Measurements from ENCODE around the gene ZMYM3. TPM values are rescaled to one million over a fixed set of nuclear protein-coding genes. Genes with fewer than 3 reads are reported as not detected.

The ZMYM3 gene
- total and polyA plus RNA-seq, 7 experiments from 2014 or later = 6.7 to 34.1 (median 21.5) TPM

DNA sequence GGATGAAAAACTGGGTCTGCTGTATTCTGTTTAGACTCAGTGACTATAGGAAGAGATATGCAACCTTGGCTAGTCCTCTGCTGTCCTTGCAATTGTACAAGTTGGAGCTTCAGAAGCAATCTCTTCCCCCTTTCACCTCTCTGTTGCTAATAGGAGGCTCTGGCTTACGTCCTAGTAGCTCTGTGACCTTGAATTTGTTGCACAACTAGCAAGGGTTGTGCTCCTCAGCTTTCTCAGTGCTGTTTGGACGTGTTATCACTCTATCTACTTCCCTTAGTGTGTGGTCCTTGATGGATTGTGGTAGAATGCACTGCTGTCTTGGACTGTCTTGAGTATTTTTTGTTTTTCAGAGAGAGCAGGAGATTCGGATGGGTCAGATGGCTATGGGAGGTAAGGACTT lies 44.2 kb upstream of the ZMYM3 start:
- Mint-ChIP-seq H3K27ac (peak overlapping the region in 2 of 9 donors; percentile 5 to 56), H3K4me1 (peaks cover 0 to 21% (median 3%) of the 10 kb centered on the region in 7 donors), H3K36me3 (peaks cover 4 to 29% (median 23%) of the 10 kb centered on the region in 5 donors), H3K9me3 (no peaks in the 10 kb centered on the region), H3K27me3 (no peaks in the 10 kb centered on the region), H3K4me3 (no peak overlapping the region)
- CTCF ChIA-PET = no interaction called here
- ATAC-seq (no peak), DNase-seq (no peak)
- intact Hi-C loops (cut with micrococcal nuclease) = no loop called here
- Histone ChIP-seq H3K4me1 (ENCODE audit: control insufficient read depth in 2 of 2, insufficient read depth in 2 of 2, low read length in 2 of 2) (no peaks in the 10 kb centered on the region), H3K4me3 (ENCODE audit: low read length) (no peak overlapping the region), H3K9me3 (ENCODE audit: control insufficient read depth in 2 of 3, low read length in 3 of 3) (no peaks in the 10 kb centered on the region), H3K27ac (ENCODE audit: low read depth, low read length) (no peak overlapping the region), H3K27me3 (ENCODE audit: control insufficient read depth in 2 of 2, insufficient read depth in 2 of 2, low read length in 2 of 2) (no peaks in the 10 kb centered on the region), H3K36me3 (ENCODE audit: control insufficient read depth in 2 of 3, insufficient read depth in 3 of 3, low read length in 3 of 3) (peaks cover 13 to 60% (median 19%) of the 10 kb centered on the region in 3 experiments)
- POLR2A ChIA-PET = interaction anchor here (0.6 kb wide), 2 partner anchors 22 to 68 kb away, joined by 3 to 5 read pairs; partner anchors contain the start of gene TAF1

DNA sequence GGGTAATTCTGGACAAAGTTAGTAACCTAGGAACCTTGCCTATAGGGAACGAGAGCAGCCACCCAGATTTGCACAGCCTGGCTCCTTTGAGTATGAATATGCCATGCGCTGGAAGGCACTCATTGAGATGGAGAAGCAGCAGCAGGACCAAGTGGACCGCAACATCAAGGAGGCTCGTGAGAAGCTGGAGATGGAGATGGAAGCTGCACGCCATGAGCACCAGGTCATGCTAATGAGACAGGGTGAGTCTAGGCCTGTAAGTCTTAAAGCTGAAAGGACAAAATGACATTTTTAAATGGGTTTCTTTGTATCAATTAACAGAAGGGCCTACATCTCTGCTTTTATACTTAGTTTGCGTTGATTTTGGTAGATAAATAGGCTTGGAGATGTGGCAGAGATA lies 42.9 kb upstream of the ZMYM3 start:
- peaks cover 22 to 72% (median 23%) of the 10 kb centered on the region in 3 experiments for H3K36me3 ChIP-seq (ENCODE audit: control insufficient read depth in 2 of 3, insufficient read depth in 3 of 3, low read length in 3 of 3)

DNA sequence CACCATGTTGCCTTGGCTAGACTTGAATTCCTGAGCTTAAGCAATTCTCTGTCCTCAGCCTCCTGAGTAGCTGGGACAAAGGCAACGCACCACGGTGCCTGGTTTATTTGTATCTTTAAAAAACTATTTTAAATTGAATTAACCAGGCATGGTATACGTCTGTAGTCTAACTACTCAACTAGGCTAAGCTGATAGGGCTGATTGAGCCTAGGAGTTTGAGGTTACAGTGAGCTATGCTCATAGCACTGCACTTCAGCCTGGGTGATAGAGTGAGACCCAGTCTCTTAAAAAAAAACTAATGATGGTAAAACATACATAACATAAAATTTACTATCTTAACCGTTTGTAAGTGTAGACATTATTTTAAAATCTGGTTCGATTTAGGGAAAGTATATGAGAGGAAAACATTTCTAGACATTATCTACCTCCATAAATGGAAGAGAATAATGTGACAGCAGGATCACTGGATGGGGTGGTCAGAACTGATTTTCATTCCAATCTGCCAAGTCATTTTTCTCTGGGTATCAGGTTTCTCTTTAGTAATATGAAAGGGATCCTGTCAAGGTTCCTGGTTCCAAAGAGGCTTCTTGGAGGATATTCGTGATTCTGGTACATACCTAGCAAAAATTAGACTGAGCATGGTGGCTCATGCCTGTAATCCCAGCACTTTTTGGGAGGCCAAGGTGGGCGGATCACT lies 38.9 kb upstream of the ZMYM3 start:
- Mint-ChIP-seq H3K36me3 (peaks cover 4 to 27% (median 17%) of the 10 kb centered on the region in 5 donors), H3K27ac (no peak overlapping the region), H3K4me1 (peaks cover 4 to 23% (median 14%) of the 10 kb centered on the region in 7 donors), H3K27me3 (no peaks in the 10 kb centered on the region), H3K9me3 (no peaks in the 10 kb centered on the region), H3K4me3 (no peak overlapping the region)
- no peak overlapping the region for H3K27ac ChIP-seq (ENCODE audit: low read depth, low read length)
- no peaks in the 10 kb centered on the region for H3K9me3 ChIP-seq (ENCODE audit: control insufficient read depth in 2 of 3, low read length in 3 of 3)
- no peaks in the 10 kb centered on the region for H3K27me3 ChIP-seq (ENCODE audit: control insufficient read depth in 2 of 2, insufficient read depth in 2 of 2, low read length in 2 of 2)
- intact Hi-C loops (cut with micrococcal nuclease) = no loop called here
- ChIA-PET CTCF (no interaction called here), POLR2A (interaction anchor here (0.8 to 1.6 kb wide), 2 partner anchors 9 to 39 kb away, joined by 4 to 5 read pairs; partner anchors contain the start of genes NONO and ZMYM3)
- peaks cover 23 to 63% (median 32%) of the 10 kb centered on the region in 3 experiments for H3K36me3 ChIP-seq (ENCODE audit: control insufficient read depth in 2 of 3, insufficient read depth in 3 of 3, low read length in 3 of 3)
- H3K4me1 ChIP-seq (ENCODE audit: control insufficient read depth in 2 of 2, insufficient read depth in 2 of 2, low read length in 2 of 2) = no peaks in the 10 kb centered on the region
- H3K4me3 ChIP-seq (ENCODE audit: low read length) = no peak overlapping the region
- DNase-seq (no peak), ATAC-seq (no peak)

More for the DNA sequence above, 42.9 kb upstream of the ZMYM3 start:
- no peak overlapping the region for H3K27ac ChIP-seq (ENCODE audit: low read depth, low read length)
- H3K4me3 ChIP-seq (ENCODE audit: low read length) = no peak overlapping the region
- intact Hi-C loops (cut with micrococcal nuclease) = no loop called here
- Mint-ChIP-seq H3K4me3 (no peak overlapping the region), H3K9me3 (no peaks in the 10 kb centered on the region), H3K27ac (no peak overlapping the region), H3K4me1 (peaks cover 0 to 9% (median under 1%) of the 10 kb centered on the region in 7 donors), H3K36me3 (peaks cover 4 to 33% (median 23%) of the 10 kb centered on the region in 5 donors), H3K27me3 (no peaks in the 10 kb centered on the region)
- DNase-seq (no peak), ATAC-seq (no peak)
- no peaks in the 10 kb centered on the region for H3K27me3 ChIP-seq (ENCODE audit: control insufficient read depth in 2 of 2, insufficient read depth in 2 of 2, low read length in 2 of 2)
- no peaks in the 10 kb centered on the region for H3K4me1 ChIP-seq (ENCODE audit: control insufficient read depth in 2 of 2, insufficient read depth in 2 of 2, low read length in 2 of 2)
- POLR2A ChIA-PET = interaction anchor here (0.6 kb wide), 1 partner anchor 185 kb away, joined by 4 read pairs; no protein-coding TSS in a partner anchor
- CTCF ChIA-PET = no interaction called here
- no peaks in the 10 kb centered on the region for H3K9me3 ChIP-seq (ENCODE audit: control insufficient read depth in 2 of 3, low read length in 3 of 3)

DNA sequence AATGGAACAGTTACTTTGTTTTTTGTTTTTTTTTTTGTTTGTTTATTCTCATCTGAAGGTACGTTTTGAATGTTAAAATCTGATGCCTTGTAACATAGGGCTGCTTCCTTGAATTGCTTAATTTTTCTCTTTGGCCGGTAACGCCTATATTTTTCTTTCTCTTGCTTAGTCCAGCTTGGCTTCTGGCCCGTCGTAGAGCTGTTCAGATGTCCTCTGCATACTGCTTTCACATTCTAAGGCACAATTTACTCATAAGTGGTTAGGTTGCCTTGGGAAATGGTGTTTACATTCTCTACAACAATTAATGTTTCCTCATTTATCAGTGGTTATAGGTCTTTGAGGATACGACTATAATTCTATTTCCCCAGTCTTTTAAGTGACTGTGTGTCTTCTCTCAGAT lies 37.4 kb upstream of the ZMYM3 start:
- Histone ChIP-seq H3K27ac (ENCODE audit: low read depth, low read length) (no peak overlapping the region), H3K4me3 (ENCODE audit: low read length) (no peak overlapping the region), H3K36me3 (ENCODE audit: control insufficient read depth in 2 of 3, insufficient read depth in 3 of 3, low read length in 3 of 3) (peaks cover 18 to 48% (median 27%) of the 10 kb centered on the region in 3 experiments), H3K4me1 (ENCODE audit: control insufficient read depth in 2 of 2, insufficient read depth in 2 of 2, low read length in 2 of 2) (no peaks in the 10 kb centered on the region), H3K27me3 (ENCODE audit: control insufficient read depth in 2 of 2, insufficient read depth in 2 of 2, low read length in 2 of 2) (no peaks in the 10 kb centered on the region), H3K9me3 (ENCODE audit: control insufficient read depth in 2 of 3, low read length in 3 of 3) (no peaks in the 10 kb centered on the region)
- CTCF ChIA-PET = no interaction called here
- Mint-ChIP-seq H3K9me3 (no peaks in the 10 kb centered on the region), H3K36me3 (peaks cover 0 to 17% (median 13%) of the 10 kb centered on the region in 5 donors), H3K27ac (no peak overlapping the region), H3K27me3 (no peaks in the 10 kb centered on the region), H3K4me3 (peak overlapping the region in 1 of 10 donors; percentile 26), H3K4me1 (peaks cover 4 to 28% (median 19%) of the 10 kb centered on the region in 7 donors)
- intact Hi-C loops (cut with micrococcal nuclease) = no loop called here
- ATAC-seq = no peak
- POLR2A ChIA-PET = interaction anchor here (1.6 kb wide), 1 partner anchor 8 kb away, joined by 5 read pairs; the partner anchor contains the start of gene NONO
- DNase-seq = no peak

DNA sequence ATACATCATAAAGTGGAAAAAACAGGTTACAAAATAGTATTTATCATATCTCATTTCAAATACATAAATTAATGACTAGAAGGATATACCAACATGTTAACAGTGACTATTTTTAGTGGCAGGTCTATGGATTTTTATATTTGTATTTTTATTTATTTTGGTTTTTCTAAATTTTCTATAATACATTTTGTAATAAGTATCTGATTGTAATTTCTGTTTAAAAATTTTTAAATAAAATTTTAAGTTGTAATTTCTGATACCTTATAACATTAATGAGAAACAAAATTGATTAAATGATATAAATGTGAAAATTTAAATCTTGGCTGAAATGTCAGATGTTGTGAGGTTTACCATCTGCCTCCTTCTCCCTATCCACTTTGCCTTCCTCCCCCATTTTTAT lies 32.0 kb upstream of the ZMYM3 start:
- Histone ChIP-seq H3K4me3 (ENCODE audit: low read length) (peak overlapping the region; percentile 88), H3K4me1 (ENCODE audit: control insufficient read depth in 2 of 2, insufficient read depth in 2 of 2, low read length in 2 of 2) (peaks cover 0 to 8% of the 10 kb centered on the region in 2 donors), H3K9me3 (ENCODE audit: control insufficient read depth in 2 of 3, low read length in 3 of 3) (no peaks in the 10 kb centered on the region), H3K27ac (ENCODE audit: low read depth, low read length) (peak overlapping the region; percentile 93), H3K27me3 (ENCODE audit: control insufficient read depth in 2 of 2, insufficient read depth in 2 of 2, low read length in 2 of 2) (no peaks in the 10 kb centered on the region), H3K36me3 (ENCODE audit: control insufficient read depth in 2 of 3, insufficient read depth in 3 of 3, low read length in 3 of 3) (peaks cover 0 to 13% (median 5%) of the 10 kb centered on the region in 3 experiments)
- H3K27me3 Mint-ChIP-seq = peaks cover 0 to 3% (median 0%) of the 10 kb centered on the region in 5 donors
- peaks cover 6 to 33% (median 22%) of the 10 kb centered on the region in 7 donors for H3K4me1 Mint-ChIP-seq
- peaks cover 0 to 3% (median 0%) of the 10 kb centered on the region in 11 donors for H3K9me3 Mint-ChIP-seq
- POLR2A ChIA-PET = interaction anchor here (0.7 kb wide), 1 partner anchor 31 kb away, joined by 3 read pairs; no protein-coding TSS in a partner anchor
- H3K27ac Mint-ChIP-seq = peak overlapping the region in 3 of 9 donors; percentile 17 to 52 (median 42)
- peak overlapping the region; percentile 49 to 99 (median 97) for H3K4me3 Mint-ChIP-seq
- peaks cover 0 to 11% (median 3%) of the 10 kb centered on the region in 5 donors for H3K36me3 Mint-ChIP-seq
- intact Hi-C loops (cut with micrococcal nuclease) = loop anchor here in 1 of 2 donors (10.0 kb wide), 1 partner anchor 831 kb away; no protein-coding TSS in a partner anchor
- CTCF ChIA-PET = interaction anchor here (0.9 kb wide), 1 partner anchor 104 kb away, joined by 5 read pairs; no protein-coding TSS in a partner anchor
- ATAC-seq (no peak), DNase-seq (no peak)

DNA sequence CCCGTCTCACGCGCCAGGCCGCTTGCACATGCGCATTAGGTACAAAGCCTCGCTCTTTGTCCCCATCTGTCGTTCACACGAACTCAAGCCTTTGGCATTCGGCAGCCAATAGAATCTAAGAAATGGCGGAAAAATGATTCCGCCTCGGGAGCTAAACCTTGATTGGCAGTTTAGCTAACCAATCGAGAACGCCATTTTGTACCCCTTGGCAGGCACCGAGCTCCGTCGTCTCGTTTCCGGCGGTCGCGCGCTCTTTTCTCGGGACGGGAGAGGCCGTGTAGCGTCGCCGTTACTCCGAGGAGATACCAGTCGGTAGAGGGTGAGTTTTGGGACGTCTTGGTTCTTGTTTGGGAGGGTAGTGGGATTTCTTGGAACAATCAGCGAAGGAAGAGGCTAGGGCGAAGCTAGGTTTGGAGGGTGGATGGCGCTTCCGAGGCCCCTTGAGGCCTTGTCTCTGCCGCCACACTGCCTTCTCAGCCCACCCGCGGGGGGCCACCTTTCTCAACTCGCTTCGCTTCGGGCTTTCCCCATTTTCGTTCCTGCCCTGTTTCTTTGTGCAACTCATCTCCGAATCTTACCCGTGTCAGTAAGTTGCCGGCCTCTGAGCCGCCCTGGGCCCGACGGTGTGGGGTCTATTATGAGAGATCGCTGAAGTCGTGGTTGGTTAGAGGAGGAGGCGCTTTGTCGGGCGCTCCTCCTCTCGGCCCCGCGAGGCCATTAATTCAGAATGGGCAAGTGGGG lies 29.6 kb upstream of the ZMYM3 start, which contains the start of gene NONO:
TSS of gene NONO (plus strand) at position 233 of the 741 bp plus-strand sequence. CDS start 7,003 bp downstream, outside the sequence.
- peaks cover 0 to 8% (median 0%) of the 10 kb centered on the region in 5 donors for H3K36me3 Mint-ChIP-seq
- no peaks in the 10 kb centered on the region for H3K9me3 ChIP-seq (ENCODE audit: control insufficient read depth in 2 of 3, low read length in 3 of 3)
- intact Hi-C loops (cut with micrococcal nuclease) = loop anchor here (1.0 to 10.0 kb wide), 12 partner anchors 29 to 829 kb away; partner anchors contain the start of genes SNX12 (in 2 of the 2), TAF1 (in 2 of the 2), ZMYM3 (in 2 of the 2) and FOXO4 (in 1 of the 2)
- H3K4me1 ChIP-seq (ENCODE audit: control insufficient read depth in 2 of 2, insufficient read depth in 2 of 2, low read length in 2 of 2) = peaks cover 0 to 8% of the 10 kb centered on the region in 2 donors
- ChIA-PET POLR2A (interaction anchor here (0.6 to 2.9 kb wide), 20 partner anchors 9 to 265 kb away, joined by 3 to 54 read pairs (median 5); partner anchors contain the start of genes IL2RG, ITGB1BP2, MED12 and OGT), CTCF (interaction anchor here (0.6 to 1.4 kb wide), 5 partner anchors 29 to 314 kb away, joined by 3 to 4 read pairs (median 3); partner anchors contain the start of genes TAF1 and ZMYM3)
- peak within 1 kb of the TSS; percentile 88 for H3K4me3 ChIP-seq (ENCODE audit: low read length)
- H3K27ac Mint-ChIP-seq = peak within 1 kb of the TSS; percentile 97 to 100 (median 99)
- peak; percentile 48 to 96 (median 89) for DNase-seq
- peaks cover 0 to 7% (median 0%) of the 10 kb centered on the region in 3 experiments for H3K36me3 ChIP-seq (ENCODE audit: control insufficient read depth in 2 of 3, insufficient read depth in 3 of 3, low read length in 3 of 3)
- ATAC-seq = peak; percentile 91
- H3K4me1 Mint-ChIP-seq = peaks cover under 1 to 28% (median 17%) of the 10 kb centered on the region in 7 donors
- H3K27ac ChIP-seq (ENCODE audit: low read depth, low read length) = peak within 1 kb of the TSS; percentile 93
- peaks cover 0 to 3% (median 0%) of the 10 kb centered on the region in 5 donors for H3K27me3 Mint-ChIP-seq
- peak within 1 kb of the TSS; percentile 94 to 99 (median 98) for H3K4me3 Mint-ChIP-seq
- peaks cover 0 to 3% (median 0%) of the 10 kb centered on the region in 11 donors for H3K9me3 Mint-ChIP-seq
- H3K27me3 ChIP-seq (ENCODE audit: control insufficient read depth in 2 of 2, insufficient read depth in 2 of 2, low read length in 2 of 2) = no peaks in the 10 kb centered on the region

All from naive thymus-derived CD4-positive, alpha-beta T cell (primary cell).